HPDE6-E6E7 (cell line): ENCODE data around the gene TEDC2.
"Not testable (repeated sequence)": the region's sequence is repeated elsewhere in the genome, so short reads cannot be mapped to it uniquely, and the experiment has no call there.

Experiments used
- DNase-seq: peaks from one replicate; pipeline ENCODE4 v3.0.0; 2011; ENCODE audit warnings: missing footprints; ENCODE audit errors: extremely low spot score

TEDC2 gene

GRCh38 chr16:2477327-2477726, 17.4 kb downstream of the TEDC2 start:
- DNase-seq: no peak

GRCh38 chr16:2478279-2478678, 18.4 kb downstream of the TEDC2 start:
- DNase-seq: no peak

GRCh38 chr16:2479996-2480395, 20.1 kb downstream of the TEDC2 start:
- not testable (repeated sequence) for DNase-seq

- no peak for DNase-seq
These were observed 21.0 kb downstream of the TEDC2 start for GRCh38 chr16:2480948-2481347.

GRCh38 chr16:2481676-2482075, 21.8 kb downstream of the TEDC2 start:
- no peak for DNase-seq

GRCh38 chr16:2482249-2482648, 22.3 kb downstream of the TEDC2 start:
- no peak for DNase-seq

GRCh38 chr16:2482708-2483534, 23.0 kb downstream of the TEDC2 start:
- DNase-seq: no peak

- no peak for DNase-seq
These were observed 24.3 kb downstream of the TEDC2 start for GRCh38 chr16:2483939-2484897.

- DNase-seq: no peak
These were observed 25.1 kb downstream of the TEDC2 start for GRCh38 chr16:2484898-2485508.

- no peak for DNase-seq
These were observed 26.1 kb downstream of the TEDC2 start for GRCh38 chr16:2485811-2486507.

- no peak for DNase-seq
These were observed 27.0 kb downstream of the TEDC2 start for GRCh38 chr16:2486645-2487516.

GRCh38 chr16:2487517-2487842, 27.6 kb downstream of the TEDC2 start:
- no peak for DNase-seq

- no peak for DNase-seq
These were observed 28.1 kb downstream of the TEDC2 start for GRCh38 chr16:2487903-2488531.

GRCh38 chr16:2489581-2489980, 29.7 kb downstream of the TEDC2 start:
- DNase-seq: no peak

- no peak for DNase-seq
These were observed 30.5 kb downstream of the TEDC2 start for GRCh38 chr16:2490190-2491105.

- DNase-seq: no peak
These were observed 32.4 kb downstream of the TEDC2 start for GRCh38 chr16:2492292-2492691.

- DNase-seq: no peak
These were observed 33.7 kb downstream of the TEDC2 start for GRCh38 chr16:2493605-2494004.

- no peak for DNase-seq
These were observed 34.7 kb downstream of the TEDC2 start for GRCh38 chr16:2494616-2495015.

GRCh38 chr16:2495041-2495440, 35.1 kb downstream of the TEDC2 start:
- DNase-seq: no peak
